ENCODE data around the gene AKAP6.

AKAP6 gene

DNA sequence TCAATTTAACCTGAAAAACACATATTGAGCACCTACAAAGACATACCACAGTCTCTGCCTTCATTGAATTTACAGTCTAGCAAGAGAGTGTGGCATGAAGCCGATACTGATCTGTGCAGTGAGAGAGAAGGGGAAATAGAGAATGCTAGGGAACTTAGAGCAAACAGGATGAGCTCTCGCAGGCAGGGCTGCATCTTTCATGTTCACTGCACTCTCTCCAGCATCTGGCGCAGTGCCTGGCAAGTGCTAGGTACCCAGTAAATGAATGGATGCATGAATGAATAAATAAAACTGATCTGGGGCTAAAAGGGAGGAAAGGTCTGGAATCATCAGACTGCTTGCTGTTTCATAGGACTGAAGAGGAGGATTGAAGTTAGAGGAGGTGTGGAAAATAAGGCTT, 353.1 kb downstream of the AKAP6 start:
- no peak for FAIRE-seq

DNA sequence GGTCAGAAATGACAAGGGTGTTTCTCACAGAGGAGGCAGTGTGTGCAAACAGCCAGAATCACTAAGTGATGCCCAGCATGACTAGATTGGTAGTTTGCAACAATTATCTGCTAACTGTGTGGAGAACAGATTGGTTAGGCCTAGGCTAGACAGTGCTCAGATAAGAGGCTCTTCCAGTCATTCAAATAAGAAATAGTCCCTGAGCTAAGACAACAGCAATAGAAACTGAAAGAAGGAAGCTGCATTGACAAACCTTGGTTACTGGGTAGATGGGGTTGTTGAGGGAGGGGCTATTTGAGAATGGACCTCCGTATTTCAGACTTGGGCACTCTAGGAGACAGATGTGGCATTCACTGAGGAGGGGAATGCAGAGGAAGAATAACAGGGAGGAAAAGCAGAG, 354.6 kb downstream of the AKAP6 start:
- no peak for FAIRE-seq

DNA sequence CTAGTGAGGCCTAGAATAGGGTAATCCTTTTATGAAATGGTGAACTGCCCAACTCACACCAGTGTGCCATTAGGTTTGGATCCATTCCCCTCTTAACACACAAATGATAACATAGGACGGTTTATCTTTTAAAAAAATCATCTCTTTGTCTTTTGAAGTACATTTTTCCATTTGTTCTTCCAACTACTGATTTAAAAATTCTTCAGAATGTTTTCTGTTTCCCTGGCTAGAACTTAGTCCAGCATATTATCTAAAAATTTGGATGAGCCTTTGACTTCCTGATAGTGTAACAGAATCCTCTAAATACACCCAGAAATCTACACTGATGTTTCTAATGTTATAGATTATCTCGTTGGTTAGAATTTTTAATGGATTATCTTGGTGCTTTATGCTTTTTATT, 359.8 kb downstream of the AKAP6 start:
- FAIRE-seq: no peak

DNA sequence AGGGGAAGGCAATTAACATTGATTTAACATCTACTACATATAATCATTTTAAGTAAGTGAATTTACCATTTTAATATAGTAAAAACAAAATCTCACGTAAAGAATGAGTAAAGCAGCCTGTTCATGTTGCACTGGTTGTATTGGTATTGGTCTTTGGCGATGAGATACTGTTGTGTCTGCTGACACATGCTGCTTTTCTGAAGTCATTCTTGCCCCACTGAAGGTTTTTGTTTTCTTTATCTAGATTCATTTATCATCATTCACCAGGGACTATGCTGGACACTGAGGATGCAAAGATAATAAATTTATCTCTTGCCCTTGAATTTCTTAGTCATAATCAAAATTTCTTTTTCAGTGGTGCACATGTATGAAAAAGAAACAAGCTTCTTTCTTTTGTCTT, 363.3 kb downstream of the AKAP6 start:
- no peak for FAIRE-seq

DNA sequence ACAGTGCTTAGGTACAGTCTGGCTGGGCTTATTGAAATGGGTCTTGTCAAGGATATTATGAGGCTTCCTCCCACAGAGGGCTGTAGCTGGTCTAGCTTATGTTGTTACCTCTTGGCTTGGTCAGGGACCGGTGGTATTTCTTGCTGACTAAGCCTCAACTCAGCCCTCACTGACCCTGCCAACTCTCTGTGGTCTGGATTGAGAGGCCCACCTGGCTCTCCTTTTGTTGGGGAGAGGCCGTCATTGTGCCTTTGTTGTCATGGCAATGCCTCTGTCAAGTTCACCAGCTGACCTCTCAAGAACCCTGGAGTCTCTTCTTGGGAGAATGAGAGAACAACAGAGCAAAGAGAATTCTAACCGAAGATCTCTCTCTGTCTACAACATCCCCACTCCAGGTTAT, 364.0 kb downstream of the AKAP6 start:
- FAIRE-seq: no peak

DNA sequence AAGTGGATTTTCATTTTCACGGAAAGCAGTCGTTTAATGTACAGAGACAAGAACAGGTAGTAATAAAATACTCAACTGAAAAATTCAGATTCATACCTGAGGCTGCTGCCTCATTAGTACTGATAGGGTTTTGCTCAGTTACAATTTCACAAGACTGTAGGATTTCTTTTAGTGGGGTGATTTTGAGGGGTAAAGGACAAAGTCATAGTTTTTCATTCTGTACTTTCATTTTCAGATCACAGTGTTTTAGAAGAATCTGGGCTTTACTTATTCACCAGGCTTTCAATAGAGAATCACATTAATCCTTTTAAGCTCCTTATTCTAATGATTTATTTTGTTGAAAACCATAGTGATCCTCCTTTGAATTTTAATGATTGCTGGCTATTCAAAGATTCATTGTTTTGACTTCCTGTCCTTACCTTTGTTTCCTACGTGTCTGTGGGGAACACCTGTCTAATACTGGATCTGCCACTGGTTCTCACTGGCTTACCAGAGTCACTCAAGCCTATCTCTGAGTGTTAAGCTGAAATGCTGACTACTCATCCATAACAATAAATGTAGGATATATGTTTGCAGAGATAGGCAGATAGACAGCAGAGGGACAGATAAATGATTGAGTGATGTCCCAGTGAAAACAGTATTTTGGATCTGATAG, 365.8 kb downstream of the AKAP6 start:
- FAIRE-seq: no peak

DNA sequence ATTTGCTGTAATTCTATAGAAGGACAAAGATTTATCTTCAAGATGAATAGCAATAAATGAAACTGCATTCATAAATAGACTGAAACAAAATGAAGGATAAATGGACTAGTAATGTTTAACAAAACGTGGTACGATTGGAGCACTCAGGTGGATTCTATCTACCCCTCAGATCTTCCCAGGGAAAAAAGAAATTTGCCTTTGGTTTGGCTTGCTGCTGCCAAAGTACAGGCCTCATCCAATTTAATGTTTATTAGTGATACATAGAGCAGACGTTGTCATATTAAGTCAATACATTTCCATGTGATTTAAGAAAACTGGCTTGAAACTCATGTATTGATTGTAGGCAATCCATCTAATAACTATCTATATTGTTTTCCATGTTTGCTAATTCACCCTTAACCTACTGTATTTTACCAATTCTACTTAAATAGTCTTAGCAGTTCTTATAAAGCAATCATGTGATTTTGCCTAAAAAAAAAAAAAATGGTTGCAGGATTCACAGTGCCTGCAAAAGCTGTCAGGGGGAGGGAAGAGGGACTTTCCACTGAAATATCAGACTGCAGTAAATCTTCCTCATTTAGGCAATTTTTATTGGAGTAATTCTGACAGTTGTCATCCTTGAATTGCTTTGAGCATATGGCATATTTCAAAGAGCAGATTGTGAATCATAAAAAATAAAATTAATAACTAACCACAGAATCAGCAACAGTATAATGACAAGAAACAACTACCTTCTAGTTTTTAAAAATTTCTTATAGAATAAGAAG, 367.4 kb downstream of the AKAP6 start:
- no peak for FAIRE-seq

DNA sequence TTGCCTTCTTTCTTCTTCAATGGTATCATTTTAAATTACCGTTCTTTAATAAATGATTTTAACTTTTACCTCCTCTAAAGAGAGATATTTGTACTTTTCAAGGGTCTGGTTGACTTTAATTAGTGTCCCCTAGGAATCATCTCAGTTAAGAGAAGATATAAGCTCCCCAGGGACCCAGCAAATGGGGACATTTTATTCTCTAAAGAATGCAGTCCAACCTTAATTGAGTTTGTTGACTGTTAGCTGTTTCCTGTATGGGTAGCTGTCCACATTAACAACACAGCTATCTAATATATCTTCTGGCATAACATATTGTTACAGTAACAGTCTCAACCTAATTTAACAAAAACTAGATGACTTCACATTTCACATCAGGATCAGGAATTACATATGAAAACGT, 368.0 kb downstream of the AKAP6 start:
- no peak for FAIRE-seq

DNA sequence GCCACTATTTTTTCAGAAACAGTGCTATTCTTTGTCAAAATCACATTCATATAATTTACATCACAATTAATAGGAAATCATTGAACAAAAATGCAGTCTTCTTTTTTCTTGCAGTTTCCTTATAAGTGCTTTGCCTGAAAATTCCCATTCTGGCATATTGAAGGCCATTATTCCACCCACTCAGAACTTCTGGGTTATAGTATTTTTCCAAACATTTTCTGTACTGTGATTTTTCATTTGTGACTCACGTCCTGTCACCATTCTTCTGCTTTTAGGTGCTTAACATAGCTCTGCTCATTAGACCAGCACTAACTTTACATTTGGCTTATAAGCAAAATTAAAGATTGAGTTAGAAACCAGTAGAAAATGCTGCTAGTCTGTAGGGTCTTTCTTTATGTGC, 368.6 kb downstream of the AKAP6 start:
- no peak for FAIRE-seq

DNA sequence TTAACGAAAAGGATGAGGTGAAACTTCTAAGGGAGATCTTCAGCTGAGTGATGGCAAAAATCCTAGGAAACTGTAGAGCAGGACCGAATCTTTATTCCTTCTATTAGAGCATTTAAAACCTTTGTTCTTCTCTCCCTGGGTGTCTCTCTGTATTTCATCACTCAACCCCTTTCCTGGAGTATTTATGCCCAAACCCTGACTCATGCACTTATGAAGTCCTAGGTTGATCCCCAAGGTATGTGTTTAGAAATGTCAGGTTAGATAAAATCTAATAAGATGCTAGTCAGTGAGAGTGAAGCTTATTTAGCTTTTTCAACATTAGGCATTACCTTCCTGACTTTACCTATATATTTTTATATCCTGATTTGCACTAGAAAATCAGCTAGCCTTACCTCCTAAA, 369.7 kb downstream of the AKAP6 start:
- FAIRE-seq: no peak

DNA sequence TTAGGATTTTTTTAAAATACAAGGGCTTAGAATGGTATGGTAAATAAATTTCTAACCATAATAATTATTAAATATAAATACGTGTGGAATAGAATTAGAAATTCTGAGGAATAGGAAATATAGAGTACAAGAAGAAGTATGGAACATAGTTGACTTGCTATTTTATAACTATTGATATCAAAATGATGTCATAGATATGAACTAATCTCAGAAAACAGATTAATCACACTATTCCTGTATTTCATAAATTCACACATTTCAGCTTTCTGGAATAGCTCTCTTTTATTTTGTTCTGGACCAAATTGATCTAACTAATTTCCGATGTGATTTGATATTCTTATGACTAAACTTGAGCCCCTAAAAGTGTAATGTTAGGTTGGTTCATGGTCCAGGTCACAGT, 372.4 kb downstream of the AKAP6 start:
- FAIRE-seq: no peak

DNA sequence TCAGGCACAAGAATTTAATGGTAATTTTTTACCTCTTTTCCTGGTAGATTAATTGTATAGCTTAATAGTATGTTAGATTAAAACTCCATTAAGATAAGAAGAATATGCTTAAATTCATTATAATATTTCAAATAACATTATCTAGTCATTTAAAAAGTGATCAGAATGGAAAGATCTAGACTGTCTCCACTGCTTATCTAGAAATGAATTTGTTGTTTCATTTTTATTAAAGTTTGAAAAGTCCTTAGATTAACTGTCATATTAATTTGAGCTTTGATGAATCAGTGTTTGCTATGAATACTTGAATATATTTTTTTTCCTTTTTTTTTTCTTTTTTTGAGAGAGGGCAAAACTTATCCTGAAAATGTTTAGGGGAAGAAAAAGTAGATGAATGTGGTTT, 373.0 kb downstream of the AKAP6 start:
- FAIRE-seq: no peak

DNA sequence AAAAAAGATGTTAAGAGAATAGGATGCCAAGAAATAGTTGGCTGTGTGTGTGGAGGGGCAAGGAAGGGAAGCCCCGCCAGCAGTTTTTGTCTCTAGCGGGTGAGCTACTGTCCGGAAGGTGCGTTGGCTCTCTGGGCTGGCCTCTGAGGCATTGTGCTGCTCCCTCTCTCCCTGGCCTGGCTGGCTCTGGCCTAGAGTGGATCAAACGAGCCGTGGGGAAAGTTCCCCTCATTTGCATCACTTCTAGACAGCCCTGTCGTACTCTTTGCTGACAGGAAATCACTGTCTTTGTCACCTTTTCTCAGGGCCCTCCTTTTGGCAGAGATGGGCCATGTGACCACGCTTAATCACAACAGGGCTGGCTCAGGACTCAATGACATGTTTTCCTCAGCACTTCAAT, 373.5 kb downstream of the AKAP6 start:
- FAIRE-seq: no peak

DNA sequence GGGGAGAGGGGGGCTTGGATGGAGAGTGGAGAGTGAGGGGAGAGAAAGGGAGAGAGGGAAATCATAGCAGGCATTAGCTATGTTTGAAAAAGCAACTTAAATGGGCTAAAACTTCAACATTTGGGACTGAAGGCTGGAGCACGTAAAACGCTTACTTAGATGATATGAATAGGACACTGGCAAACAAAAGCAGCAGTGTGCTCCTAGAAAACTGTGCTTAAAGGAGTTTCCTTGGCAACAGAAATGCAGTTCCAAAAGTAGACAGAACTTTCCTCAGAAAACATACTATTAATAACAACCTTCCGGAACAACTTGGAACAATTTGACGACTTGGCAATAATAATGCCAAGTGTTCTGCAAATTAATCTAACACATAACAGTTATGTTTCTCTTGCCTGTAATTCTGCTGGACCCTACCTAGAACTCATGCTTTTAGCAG, 374.1 kb downstream of the AKAP6 start:
- no peak for FAIRE-seq

DNA sequence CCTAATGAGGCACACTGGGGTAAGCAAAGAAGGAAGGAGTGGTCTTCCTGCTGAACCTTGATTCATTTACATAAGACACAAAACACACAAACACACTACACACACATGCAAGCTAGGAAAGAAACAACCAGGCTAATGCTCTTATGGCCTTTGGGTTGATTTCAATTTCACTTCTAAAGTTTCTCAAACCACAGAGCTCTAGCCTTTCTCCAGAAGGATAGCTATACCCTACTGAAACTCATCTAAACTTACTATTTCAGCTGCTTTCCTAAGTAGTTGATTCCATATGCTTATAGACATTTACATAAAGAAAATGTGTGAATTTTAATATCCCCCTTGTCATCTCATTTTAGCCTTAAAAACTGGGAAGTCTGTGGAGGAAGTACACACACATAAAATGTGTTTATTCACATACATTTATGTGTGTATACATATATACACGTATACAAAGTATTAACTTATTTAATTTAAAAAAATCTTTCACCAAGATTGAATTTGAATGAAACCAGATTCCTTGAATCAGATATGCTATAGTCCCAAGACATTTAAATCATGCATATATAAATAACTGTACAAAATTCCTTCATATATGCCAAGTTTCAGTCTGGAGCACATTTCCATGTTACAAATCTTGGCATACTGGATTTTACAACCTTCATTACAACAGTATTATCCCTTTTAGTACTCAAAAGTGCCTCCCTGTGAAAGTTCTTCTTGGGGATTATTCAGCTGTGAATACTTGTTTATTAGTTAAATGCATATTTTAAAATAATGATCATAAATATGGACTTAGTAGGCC, 377.8 kb downstream of the AKAP6 start:
- FAIRE-seq: no peak

DNA sequence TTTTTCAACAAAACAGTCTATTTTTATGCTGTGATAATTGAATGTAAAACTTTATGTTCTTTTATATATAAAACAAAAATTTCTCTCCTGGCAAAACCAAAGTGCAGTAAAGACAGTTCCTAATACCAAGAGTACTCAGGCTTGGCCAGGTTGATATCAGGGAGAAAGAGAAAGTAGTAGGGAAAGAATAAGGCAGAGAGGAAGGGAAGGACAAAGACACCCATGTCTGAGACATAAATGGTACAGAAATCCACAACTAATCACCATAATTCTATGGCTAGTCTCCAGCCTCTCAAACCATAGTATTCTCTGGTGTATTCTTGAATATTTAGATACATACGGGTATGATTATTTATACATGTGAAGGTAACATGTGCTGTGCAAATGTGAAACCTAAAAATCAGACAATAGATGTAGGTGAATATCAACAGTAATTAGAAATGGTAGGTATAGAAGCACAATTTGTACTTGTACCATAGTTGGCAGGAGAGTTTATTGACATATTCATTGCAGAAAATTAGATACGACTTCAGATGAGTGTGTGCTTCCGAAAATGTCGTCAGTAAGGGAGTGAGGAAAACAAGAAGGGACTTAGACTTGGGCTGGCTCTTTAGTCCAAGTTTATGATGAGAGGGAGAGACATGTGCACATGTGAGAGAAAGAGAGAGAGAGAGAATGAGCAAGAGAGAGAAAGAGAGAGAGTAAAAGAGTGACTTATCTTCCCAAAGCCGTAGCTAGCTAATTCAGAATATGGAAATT, 378.8 kb downstream of the AKAP6 start:
- FAIRE-seq: no peak

DNA sequence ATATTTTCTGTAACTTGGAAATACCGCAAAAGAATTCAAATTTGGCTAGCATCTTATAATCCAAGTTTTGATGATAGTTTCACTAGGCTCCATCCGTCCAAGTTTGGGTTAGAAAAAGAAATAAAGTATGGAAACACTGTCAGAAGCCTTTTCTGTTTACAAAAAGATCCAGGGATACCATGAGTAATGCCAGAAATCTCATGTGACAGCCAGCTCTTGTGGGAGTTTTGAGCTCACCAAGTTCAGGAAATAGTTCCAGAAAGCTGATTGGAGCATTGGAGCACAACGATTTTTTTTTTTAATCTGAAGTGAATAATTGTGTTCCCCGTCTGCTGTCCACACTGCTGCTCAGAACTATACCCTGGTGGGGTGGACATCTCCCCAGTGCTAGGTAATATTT, 379.9 kb downstream of the AKAP6 start:
- no peak for FAIRE-seq

DNA sequence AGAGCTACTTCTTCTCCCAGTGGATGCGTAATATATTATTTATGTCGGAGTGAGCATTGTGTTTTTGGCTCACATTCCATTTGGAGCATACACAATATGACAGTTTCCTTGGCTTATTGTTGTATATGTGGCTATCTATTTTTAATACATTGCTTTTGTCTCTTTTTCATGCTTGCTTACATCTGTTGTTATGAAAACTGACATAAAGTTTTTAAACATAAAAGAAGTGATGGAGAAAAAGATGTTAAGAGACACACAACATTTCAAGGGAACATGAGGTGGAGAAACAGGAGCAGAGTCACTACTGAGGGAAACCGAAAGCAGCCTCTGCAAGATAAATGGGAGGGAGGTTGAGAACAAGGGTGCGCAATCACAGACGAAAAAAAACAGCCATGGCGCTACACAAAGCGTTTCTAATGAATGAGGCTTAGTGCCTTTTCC, 381.2 kb downstream of the AKAP6 start:
- no peak for FAIRE-seq

DNA sequence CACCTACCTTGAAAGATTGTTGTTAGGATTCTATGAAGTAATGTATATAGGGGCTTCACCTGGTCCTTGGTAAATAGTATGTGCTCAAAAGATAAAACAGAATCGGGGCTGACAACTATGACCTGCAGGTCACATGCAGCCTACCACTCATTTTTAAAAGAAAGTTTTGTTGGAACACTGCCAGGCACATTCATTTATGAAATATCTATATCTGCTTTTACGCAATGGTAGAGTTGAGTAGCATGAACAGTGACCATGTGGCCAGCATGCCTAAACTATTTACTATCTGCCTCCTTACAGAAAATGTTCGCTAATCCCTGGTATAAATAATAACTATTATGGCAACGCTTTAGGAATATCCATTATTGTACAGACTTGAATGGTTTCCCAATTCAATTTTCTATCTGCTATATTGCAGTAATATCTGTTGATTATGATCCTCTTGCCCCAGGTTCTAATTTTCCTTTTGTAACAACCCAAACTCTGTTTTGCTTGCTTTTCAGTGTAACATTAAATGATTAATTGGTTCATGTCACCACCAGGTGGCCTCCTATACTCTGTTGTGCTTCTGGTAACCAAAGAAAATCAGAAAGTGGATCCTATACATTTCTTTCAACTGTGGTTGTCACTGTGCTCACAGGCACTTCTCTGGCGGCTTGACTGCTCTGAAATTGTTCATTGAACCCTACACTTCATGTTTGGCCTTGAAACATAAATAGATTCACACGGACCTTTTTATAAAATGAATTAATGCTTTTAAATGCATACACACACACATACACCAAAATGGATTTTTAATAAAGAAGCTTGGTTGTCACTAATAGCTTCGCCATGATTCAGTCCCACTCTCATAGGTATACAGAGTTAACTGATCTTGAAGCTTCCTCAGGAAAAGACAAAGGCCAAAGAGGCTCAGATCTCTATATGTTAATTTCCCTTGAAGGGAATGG, 381.9 kb downstream of the AKAP6 start:
- peak; percentile 13 for FAIRE-seq

DNA sequence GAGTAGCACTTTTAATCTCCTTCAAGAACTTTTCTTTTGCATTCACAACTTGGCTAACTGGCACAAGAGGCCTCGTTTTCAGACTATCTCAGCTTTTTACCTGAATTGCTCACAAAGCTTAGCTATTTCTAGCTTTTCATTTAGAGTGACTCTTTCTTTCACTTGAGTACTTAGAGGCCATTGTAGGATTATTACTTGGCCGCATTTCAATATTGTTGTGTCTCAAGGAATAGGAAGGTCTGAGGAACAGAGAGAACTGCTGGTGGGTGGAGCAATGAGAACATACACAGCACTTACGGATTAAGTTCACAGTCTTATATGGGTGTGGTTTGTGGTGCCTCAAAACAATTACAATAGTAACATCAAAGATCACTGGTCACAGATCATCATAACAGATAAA, 384.8 kb downstream of the AKAP6 start:
- no peak for FAIRE-seq

DNA sequence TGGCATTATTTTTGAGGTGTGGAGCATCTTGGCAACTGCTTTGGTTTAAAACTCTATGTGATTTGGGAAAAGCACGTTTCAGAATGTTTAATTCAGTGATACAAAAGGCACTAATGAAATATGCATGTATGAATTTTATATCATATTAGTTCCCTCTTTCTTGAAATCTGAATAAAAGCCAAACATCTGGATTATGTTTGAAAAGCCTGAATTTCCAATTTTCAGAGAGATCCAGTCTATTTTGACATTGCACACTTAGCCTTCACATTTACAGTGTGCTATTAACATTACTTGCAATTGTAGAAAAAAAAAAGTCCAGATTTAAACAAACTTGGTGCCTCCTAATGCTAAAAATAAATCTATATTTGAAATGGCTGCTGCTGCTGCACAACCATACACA, 390.5 kb downstream of the AKAP6 start:
- no peak for FAIRE-seq

DNA sequence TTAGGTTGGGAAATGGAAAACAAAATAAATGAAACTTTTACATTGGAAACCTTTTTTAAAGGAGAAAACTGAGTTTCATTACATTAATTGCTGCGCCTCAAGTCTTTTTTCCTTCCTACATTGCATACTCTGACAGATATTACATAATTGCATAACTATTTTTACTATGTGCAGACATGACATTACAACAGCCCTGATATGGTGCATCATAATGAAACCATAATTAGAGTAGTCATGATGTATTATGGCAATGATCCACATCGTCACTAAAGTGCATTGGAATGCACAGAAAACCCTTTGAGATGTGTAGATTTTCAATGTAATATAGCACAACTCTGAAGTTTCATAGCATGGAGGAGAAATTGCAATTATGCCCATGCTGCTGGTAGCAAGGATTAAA, 391.8 kb downstream of the AKAP6 start:
- no peak for FAIRE-seq
